ENCODE data around the gene TMEM123.

The TMEM123 gene

GRCh38 chr11:102471474-102471873 lies 18.9 kb upstream of the TMEM123 start:
- no peak for DNase-seq

GRCh38 chr11:102470251-102470650 lies 17.7 kb upstream of the TMEM123 start:
- no peak for DNase-seq

GRCh38 chr11:102469196-102469821 lies 16.7 kb upstream of the TMEM123 start:
- DNase-seq = no peak

- DNase-seq = no peak
These were observed 16.1 kb upstream of the TMEM123 start for GRCh38 chr11:102468616-102469195.

GRCh38 chr11:102467853-102468580 lies 15.5 kb upstream of the TMEM123 start:
- no peak for DNase-seq

GRCh38 chr11:102467080-102467708 lies 14.6 kb upstream of the TMEM123 start:
- no peak for DNase-seq

- no peak for DNase-seq
These were observed 13.1 kb upstream of the TMEM123 start for GRCh38 chr11:102465696-102466095.

- DNase-seq = no peak
These were observed 12.4 kb upstream of the TMEM123 start for GRCh38 chr11:102464859-102465500.

GRCh38 chr11:102464037-102464436 lies 11.5 kb upstream of the TMEM123 start:
- DNase-seq = no peak

GRCh38 chr11:102462610-102463009 lies 10.0 kb upstream of the TMEM123 start:
- DNase-seq = no peak

- DNase-seq = no peak
These were observed 6.8 kb upstream of the TMEM123 start for GRCh38 chr11:102459393-102459792.

GRCh38 chr11:102458548-102458947 lies 6.0 kb upstream of the TMEM123 start:
- DNase-seq = no peak

GRCh38 chr11:102457865-102458264 lies 5.3 kb upstream of the TMEM123 start:
- no peak for DNase-seq

GRCh38 chr11:102457056-102457677 lies 4.6 kb upstream of the TMEM123 start:
- no peak for DNase-seq

GRCh38 chr11:102456381-102456780 lies 3.8 kb upstream of the TMEM123 start:
- no peak for DNase-seq

- no peak for DNase-seq
These were observed 1.4 kb upstream of the TMEM123 start for GRCh38 chr11:102453921-102454320.

- DNase-seq = peak; percentile 72
These were observed 734 bp upstream of the TMEM123 start for GRCh38 chr11:102453302-102453695.

GRCh38 chr11:102451681-102452460 lies 694 bp downstream of the TMEM123 start:
- peak; percentile 60 for DNase-seq

- DNase-seq = no peak
These were observed 1.4 kb downstream of the TMEM123 start for GRCh38 chr11:102451041-102451680.

- DNase-seq = no peak
These were observed 2.7 kb downstream of the TMEM123 start for GRCh38 chr11:102449651-102450570.

Measured in DMS79 (cell line).